ENCODE results near the gene BARX1.
"Not testable (repeated sequence)": the region's sequence is repeated elsewhere in the genome, so short reads cannot be mapped to it uniquely, and the experiment has no call there.

The BARX1 gene

DNA sequence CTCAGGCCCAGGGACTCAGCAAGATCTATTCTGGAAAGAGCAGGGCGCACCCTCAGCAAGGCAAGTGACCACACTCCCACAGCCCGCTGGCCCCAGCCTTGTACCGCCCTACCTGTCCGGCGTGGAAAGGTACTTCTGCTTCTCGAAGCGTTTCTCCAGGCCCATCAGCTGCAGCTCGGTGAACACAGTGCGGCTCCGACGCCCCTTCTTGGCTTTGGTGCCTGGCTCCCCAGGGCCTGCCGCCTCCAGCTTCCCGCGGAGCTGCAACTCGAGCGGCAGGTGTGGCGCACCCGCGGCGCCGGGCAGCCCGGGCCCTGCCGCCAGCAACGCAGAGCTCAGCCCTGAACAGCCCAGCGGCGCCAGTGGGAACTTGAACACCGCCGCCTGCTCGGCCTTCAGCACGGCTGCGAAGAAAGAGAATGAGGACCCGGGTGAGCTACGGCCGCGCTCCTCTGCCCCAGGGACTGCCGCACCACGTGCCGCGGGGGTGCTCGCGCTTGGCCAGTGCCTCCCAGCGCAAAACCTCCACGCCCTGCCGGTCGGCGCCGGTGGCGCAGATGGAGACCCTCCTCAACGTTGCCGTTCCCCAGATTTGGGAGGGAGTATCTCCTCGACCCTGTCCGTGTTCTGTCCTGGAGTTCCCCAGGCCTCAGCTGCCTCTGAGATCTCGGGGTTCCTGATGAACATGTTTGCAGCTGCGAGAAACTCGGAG is 2.2 kb downstream of the BARX1 start:
- no peak for DNase-seq (ENCODE audit: extremely low read depth in 1 of 2, low read depth in 1 of 2)

DNA sequence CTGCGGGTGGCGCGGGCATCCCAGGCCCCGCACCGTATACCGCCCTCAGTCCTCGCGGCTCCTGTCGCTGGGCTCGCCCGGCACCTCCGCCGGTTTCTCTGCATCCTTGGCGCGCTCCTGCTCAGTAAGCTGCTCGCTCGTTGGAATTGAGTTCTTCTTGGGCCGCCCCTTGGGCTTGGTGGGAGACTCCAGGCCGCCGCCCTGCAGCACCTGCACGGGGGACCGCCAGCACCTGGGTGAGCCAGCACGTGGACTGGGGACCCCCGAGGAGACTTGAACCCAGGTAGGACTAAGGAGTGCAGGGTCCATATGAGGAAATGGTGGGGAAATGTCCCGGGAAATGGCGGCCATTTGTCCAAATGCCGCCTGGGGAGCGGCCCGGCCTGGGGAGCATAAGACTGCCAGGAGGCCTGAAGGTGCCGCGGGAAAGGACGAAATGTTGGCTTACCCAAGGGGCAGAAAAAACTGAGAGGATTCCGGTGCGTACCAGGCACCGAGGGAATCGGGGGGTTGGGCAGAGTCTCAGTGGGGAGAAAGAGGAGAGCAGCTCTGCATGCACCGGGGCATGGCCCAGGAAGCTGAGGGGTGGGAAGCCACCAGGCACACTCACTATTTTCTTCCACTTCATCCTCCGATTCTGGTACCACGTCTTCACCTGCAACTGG is 2.9 kb downstream of the BARX1 start:
- no peak for DNase-seq (ENCODE audit: extremely low read depth in 1 of 2, low read depth in 1 of 2)

DNA sequence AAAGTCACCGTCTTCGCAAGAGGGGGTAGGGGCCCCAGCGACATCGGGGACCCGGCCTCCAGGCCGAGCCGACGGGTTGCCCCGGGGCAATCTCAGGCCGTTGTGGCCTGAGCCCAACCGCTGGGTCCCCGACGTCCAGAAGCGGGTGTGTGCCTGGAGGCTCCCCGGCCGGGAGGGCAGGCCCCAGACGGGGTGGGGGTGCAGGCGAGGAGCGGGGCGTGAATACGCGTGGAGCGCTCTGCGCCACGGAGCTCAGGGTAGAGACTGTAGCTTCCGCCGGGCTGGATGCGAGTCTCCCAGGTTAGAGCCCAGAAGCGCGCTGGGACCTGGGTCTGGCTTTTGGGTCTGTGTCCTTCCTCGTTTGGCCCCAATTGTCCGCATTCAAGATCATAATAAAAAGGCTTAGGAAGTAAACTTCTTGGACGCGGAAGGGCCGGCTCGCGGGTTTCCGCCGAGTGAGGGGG is 3.5 kb downstream of the BARX1 start:
- no peak for DNase-seq (ENCODE audit: extremely low read depth in 1 of 2, low read depth in 1 of 2)

DNA sequence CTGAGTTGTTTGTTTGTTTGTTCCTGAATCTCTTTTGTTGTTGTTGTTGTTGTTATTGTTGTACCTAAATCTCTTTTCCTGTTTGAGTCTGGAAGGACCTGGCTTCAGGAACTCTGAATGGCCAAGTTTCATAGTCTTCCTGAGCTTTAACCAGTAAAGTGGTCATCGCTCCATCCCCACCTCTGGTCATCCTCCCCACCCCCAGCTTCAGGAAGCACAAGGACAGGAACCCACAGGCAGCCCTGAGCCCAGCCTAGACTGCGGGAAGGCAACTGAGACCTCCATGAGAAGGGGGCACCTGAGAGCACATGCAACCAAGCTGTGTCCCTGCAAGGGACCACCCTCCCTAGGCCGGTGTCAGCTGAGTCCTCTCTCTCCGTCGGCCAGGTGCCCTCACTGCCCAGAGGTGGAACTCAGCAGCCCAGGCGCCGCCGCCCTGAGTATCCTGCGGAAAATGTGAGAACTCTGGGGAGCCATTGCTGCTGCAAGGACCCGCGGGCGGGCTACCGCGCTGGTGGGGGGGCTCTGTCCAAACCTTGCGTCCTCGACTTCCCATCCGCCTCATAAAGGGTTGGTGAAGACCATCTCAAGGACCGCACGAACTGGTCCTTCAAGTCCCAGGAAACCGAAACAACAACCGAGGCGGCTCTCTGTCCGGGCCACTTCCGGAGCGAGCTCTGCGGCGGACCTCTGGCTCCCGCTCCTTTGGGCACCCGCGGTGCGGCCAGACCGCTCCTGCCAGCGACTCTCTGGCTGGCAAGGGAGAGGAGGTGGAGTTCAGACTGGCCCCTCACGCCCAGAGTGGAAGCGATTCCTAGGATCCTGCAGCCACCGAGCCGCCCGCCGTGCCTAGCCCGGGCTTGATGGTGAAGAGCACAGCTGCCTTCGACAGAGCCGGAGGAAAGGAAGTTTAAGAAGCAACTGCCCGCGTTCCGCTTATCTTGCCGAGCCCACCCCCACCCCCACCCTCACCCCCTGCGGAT is 4.2 kb downstream of the BARX1 start:
- no peak for DNase-seq (ENCODE audit: extremely low read depth in 1 of 2, low read depth in 1 of 2)

DNA sequence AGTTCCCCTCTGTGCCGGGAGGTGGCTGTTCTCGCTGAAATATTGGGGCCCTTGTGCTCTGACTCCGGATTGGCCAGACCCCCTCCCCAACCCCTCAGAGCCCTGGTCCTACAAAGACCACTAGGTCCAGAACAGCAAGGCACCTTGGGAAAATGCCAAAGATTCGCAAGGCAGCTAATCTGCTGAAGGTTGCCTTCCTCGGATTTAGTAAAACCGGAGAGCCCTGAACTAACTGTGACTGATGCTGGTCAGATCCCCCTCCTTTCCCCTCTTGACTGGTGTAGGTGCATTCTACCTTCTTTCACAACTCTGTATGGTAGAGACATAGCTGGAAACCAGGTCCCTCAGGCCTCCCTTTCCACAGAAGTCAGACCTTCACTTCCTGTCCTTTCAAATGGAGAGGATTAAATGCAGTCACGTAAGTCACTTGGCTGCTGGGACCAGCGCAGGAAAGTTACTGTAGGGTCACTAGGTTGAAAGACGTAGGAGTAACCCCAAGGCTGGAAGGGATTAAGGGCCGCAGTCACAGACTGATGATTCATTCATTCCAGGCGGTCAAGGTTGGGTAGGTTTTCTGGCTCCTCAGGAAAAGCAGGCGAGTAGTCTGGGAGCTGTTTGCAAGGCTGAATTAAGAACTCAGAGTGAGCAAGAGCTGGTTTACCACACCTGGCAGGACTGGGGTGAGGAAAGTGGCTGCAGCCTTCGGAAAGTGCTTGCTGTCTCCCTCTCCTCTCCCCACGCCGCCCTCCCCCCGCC is 5.3 kb downstream of the BARX1 start:
- DNase-seq (ENCODE audit: extremely low read depth in 1 of 2, low read depth in 1 of 2), result no peak

DNA sequence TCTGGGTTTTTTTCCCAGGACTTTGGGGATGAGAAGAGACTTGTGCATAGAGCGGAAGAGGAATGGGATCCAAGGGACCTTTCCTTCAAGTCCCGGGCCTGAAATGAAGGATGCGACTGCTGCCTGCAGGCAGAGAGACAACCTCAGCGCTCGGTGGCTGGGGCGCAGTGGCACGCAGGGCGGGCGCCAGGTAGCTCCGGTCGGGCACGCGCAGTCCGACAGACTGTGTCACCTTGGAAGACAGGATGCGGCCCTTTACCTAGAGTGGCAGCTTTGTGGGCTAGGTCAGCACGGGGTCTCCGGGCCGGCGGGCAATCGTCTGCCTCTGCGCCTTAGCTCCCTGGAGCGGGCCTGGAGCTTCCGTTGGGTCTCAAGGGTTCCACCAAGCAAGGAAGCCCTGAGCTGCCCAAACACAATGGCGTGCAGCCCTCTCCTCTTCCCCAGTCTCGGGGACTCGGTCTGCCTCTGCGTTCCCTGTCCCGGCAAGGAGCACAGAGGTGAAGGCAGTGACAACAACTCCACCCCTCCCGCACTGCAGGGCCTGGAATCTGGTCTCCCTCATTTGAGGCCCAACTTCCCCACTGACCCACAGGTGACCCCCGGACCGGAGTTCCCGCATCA is 6.0 kb downstream of the BARX1 start:
- no peak for DNase-seq (ENCODE audit: extremely low read depth in 1 of 2, low read depth in 1 of 2)

DNA sequence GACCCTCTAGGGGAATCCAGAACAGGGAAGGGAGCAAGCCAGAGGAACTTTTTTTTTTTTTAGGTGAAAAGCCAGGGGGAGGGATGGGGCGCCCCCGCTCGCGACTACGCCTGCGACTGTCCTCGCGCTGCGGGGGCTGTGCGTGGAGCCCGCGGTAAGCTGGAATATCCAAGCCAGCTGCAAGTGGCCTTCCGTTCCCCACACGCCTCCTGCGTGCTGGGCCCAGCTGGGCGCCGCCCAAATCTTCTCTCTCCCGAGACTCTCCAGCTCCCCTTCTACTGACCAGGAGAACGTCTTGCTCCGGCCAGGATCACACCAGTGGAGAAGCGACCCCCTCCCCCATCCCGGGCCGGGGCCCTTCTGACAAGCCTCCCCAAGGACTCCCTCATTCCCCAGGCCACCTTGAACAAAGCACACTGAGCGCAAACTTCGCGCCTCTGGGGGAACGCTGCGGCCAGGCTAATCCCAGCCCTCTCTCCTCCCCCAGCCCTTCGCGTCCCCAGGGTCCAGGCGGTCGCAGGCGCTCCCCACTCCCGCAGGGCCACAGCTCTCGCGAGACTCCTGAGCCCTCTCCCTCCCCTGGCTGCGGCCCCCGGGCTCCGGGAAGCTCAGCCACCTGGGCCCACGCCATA is 6.6 kb downstream of the BARX1 start:
- DNase-seq (ENCODE audit: extremely low read depth in 1 of 2, low read depth in 1 of 2), result no peak

DNA sequence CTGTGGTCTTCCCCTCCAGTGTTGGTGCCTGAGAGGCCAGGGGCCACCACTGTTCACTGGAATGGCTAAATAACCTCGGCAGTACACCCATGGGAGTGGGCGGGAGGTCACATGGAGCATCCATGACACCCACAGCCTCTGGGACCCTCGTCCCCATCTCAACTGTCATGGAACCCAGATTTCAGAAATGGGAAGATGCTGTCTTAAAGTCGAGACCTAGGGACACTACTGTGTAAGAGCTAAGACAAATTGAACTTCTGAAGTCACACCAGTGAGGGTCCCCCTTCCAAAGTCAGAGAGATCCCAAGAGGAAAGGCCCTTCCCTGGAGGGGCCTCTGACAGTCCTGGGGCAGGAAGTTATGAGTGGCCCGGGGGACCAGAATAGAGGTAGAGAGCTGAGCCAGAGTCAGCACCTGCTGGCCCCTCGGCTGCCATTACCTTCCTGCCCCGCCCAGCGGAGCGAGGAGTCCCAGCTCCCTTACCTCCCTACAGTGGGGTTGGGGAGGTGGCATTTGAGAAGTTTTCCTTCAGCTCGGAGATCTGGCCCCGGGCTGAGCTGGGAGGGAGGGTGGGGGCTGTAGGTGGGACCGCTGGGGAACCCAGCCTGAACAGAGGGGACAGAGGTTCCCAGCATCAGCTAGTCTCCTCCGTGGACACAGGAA is 7.6 kb downstream of the BARX1 start:
- DNase-seq (ENCODE audit: extremely low read depth in 1 of 2, low read depth in 1 of 2), result no peak

DNA sequence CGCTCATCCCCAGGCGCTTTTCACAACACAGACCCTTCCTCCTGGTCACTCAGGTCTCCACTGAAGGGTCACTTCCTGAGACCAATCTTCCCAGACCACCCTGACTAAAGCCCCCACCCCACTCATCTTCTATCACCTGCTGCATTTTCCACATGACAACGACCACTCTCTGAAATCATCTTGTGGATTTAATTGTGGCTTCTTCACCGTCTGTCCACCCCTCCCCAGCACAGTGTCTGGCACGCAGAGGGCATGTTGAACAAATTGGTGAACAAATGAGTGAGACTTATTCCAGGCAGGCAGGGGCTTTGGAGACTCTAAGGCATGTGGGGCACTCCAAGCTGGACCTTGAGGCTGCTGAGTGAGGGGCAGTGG is 8.8 kb downstream of the BARX1 start:
- no peak for DNase-seq (ENCODE audit: extremely low read depth in 1 of 2, low read depth in 1 of 2)

DNA sequence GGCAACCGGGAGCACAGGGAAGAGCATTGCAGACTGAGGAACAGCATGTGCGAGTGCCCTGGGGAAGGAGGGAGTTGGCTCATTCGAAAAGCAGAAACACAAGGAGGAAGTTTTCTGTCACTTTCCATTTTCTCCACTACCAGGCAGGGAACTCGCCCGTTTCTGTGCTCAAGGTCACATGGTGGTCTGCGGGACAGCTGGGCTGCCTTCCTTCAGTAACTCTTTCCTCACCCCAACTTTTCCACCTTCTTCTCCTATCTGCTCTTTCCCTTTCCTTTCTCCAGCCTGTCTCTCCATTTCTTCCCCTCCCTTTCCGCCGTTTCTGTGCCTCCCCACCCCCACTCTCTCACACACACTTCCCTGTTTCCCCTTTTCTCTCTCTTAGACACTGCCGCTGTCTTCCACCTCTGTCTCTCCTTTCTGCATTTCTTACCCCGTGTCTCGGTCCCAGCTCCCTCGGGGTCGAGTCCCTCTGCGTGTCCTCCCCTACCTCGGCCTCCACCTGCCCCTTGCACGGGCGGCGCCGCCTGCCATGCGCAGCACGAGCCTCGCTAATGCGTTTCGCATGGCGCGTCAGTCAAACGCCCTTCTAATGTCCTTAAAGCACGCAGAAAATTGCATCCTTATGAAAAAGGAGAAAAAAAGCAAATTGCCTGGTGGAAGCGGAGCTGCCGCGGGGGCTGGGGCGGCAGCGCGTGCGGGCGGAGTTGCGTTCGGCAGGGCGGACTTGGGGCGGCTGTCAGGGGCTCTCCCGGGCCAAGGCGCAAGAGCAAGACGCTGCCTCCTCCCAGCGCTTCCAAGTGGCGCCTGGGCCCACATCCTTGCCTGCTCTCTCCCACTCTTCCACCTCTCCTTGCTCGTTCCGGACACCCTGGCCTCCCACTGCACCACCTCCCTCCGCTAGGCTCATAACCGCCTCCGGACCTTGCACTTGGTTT is 9.5 kb downstream of the BARX1 start:
- no peak for DNase-seq (ENCODE audit: extremely low read depth in 1 of 2, low read depth in 1 of 2)

DNA sequence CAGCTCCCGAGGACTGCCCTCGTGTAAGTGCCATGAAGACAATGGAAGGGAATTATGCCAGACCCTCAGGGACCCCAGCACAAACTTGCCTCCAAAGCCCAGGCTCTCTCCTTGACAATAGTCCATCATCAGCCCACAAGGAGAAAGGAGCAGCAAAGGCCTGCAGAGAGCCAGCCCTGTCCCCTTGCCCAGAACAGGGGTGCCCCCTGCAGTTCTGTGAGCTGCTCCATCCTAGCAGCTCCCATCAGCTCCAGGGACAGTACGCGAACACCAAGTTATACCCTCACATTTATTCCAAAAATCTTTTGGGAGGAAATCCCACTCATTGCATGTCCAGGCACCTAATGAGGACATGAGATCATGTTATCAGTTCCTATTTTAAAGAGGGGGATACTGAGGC is 11.1 kb downstream of the BARX1 start:
- DNase-seq (ENCODE audit: extremely low read depth in 1 of 2, low read depth in 1 of 2), result no peak

DNA sequence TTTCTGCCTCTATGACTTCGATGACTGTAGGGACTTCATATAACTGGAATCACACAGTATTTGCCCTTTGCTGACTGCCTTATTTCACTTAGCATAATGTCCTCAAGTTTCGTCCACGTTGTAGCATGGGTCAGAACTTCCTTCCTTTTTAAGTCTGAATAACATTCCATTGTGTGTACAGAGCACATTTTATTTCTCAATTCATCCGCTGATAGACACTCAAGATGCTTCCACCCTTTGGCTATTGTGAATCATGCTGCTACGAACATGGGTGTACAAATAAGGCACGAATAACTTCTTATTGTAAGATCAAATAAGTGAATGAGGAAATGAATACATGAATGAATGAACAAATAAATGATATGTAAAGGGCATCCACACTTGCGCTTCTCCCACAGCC is 13.0 kb downstream of the BARX1 start:
- DNase-seq (ENCODE audit: extremely low read depth in 1 of 2, low read depth in 1 of 2), result no peak

DNA sequence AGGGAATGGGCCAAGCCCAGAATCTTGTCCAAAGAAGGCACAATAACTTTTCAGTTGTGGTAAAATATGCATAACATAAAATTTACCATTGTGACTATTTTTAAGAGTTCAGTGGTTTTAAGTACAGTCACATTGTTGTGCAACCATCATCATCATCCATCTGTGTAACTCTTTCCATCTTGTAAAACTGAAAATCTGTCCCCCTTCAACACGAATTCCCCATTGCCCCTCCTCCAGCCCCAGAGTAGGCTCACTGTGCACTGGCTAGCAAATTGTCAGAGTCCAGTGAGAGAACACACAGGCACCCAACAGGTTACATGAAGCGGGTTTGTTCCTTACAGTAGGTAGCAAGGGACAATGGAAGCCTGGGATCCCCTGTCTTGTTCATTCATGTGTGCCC is 13.7 kb downstream of the BARX1 start:
- no peak for DNase-seq (ENCODE audit: extremely low read depth in 1 of 2, low read depth in 1 of 2)

DNA sequence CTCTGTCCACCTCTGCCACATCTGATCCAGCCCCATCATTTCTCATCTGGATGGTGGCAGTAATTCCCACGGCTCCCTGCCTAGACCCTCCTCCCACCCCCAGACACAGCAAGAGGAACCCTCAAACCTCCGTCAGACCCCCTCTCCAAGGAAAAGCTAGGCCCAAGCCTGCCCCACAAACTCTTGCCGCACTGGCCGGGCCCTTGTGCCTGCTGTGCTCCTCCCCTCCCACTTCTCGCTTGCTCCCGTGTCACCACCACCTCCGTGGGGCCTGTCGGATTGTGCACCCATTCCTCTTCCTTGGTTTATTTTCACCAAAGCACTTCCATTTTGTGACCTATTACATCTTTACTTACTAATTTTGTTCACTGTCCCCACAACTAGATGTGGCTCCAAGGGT is 14.2 kb downstream of the BARX1 start:
- no peak for DNase-seq (ENCODE audit: extremely low read depth in 1 of 2, low read depth in 1 of 2)

DNA sequence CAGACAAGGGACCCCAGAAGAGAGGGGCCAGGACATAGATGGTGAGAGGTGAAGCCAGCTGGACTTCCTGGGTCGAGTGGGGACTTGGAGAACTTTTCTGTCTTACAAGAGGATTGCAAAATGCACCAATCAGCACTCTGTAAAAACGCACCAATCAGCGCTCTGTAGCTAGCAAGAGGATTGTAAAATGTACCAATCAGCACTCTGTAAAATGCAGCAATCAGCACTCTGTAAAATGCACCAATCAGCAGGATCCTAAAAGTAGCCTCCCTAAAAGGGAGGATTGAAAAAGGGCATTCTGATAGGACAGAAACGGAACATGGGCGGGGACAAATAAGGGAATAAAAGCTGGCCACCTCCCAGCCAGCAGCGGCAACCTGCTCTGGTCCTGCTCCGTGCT is 15.6 kb downstream of the BARX1 start:
- not testable (repeated sequence) for DNase-seq (ENCODE audit: extremely low read depth in 1 of 2, low read depth in 1 of 2)

DNA sequence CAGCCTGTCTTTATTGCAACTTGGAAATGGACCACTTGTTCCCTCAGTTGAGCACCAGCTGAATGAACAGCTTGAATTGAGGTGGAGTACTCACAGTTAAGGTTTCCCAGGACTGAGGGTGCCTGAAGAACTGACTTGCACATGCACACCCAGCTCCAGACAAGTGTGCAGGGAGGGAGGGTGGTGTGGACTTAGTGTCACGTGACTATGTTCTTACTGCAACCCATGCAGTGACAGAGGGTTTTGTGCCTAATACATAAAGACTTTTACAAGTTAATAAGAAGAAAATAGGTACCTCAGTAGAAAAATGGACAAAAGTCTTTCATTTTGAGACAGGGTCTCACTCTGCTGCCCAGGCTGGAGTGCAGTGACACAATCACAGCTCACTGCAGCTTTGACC is 18.0 kb downstream of the BARX1 start:
- DNase-seq (ENCODE audit: extremely low read depth in 1 of 2, low read depth in 1 of 2), result no peak

DNA sequence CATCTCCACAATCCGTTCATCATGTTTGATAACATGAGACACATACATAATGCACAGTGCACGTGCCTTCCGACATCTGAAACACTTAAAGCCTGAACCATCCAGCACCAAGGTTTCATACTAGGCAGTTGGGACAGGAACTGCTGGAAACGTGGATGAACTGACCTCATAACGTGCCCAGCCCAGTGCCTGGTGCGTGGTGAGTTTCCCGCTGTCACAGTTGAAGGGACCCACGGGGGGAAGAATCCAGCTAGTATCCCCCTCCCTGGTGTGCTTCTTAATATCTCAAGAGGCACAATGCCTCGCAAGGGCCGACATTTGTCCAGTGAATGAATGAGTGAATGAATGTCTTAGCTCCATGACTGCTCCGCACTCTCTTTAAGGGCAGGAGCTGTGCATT is 23.2 kb downstream of the BARX1 start:
- no peak for DNase-seq (ENCODE audit: extremely low read depth in 1 of 2, low read depth in 1 of 2)

DNA sequence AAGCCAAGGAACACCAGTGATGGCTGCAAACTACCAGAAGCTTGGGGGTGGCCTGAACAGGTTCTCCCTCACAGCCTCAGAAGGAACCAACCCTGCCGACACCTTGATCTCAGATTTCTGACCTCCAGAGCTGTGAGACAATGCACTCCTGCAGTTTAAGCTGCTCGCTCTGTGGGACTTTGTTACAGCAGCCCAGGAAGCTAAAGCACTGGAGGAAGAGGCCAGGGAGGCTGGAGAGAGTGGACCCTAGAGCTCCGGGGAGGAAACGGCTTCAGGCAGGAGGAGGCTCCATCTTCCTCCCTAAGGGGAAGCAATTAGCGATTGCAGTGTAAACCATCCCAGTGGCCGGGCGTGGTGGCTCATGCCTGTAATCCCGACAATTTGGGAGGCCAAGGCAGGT is 25.1 kb downstream of the BARX1 start:
- no peak for DNase-seq (ENCODE audit: extremely low read depth in 1 of 2, low read depth in 1 of 2)

All from stimulated activated CD8-positive, alpha-beta memory T cell treated with anti-CD3 and anti-CD28 coated beads, Interleukin-7, amount 100 ng/mL, for 48 hours (primary cell).